Activated CD4-positive, alpha-beta T cell treated with anti-CD3 and anti-CD28 coated beads, Interleukin-2, amount 10 ng/mL, durations not matched to agents 7 days and 5 days (primary cell): ENCODE results near the gene HOMER1. TPM values are rescaled to one million over a fixed set of nuclear protein-coding genes. Genes with fewer than 3 reads are reported as not detected.
"Not testable (repeated sequence)": the region's sequence is repeated elsewhere in the genome, so short reads cannot be mapped to it uniquely, and the experiment has no call there.

ENCODE experiments used
- CTCF ChIA-PET: fragments of 350-600 bp; sonication (Branson Sonifier 250); formaldehyde crosslinking; loops from one replicate; lab custom pipeline; 2021; ENCODE audit warnings: antibody characterized with exemption; lab: Charles Lee
- POLR2A ChIA-PET: fragments of 350-600 bp; sonication (Branson Sonifier 250); formaldehyde crosslinking; loops from one replicate; lab custom pipeline; 2021; ENCODE audit warnings: antibody characterized with exemption; lab: Charles Lee
- DNase-seq: peaks from one replicate; pipeline ENCODE4 v3.0.0-alpha.2; 2020
- H3K27ac Mint-ChIP-seq: one replicate; pipeline ENCODE4 v1.8.0; 2021; ENCODE audit warnings: mild to moderate bottlenecking, moderate library complexity, mixed read lengths
- H3K27me3 Mint-ChIP-seq: one replicate; pipeline ENCODE4 v1.8.0; 2021; ENCODE audit warnings: mixed read lengths
- H3K36me3 Mint-ChIP-seq: one replicate; pipeline ENCODE4 v1.8.0; 2021; ENCODE audit warnings: low read depth, mixed read lengths
- H3K4me1 Mint-ChIP-seq: one replicate; pipeline ENCODE4 v1.8.0; 2021; ENCODE audit warnings: mixed read lengths
- H3K4me3 Mint-ChIP-seq: one replicate; pipeline ENCODE4 v1.8.0; 2021; ENCODE audit warnings: mild to moderate bottlenecking, moderate library complexity, mixed read lengths
- H3K9me3 Mint-ChIP-seq: one replicate; pipeline ENCODE4 v1.8.0; 2021; ENCODE audit warnings: mixed read lengths
- total RNA-seq, 2 experiments: library from RNA; stranded (reverse); gene quantifications; one replicate each; pipeline ENCODE4 v1.2.3, GENCODE V29; 2021

The HOMER1 gene
- total RNA-seq, 2 experiments from 2014 or later: 1.9 to 2.6 TPM

- Mint-ChIP-seq H3K4me3 (no peak overlapping the region), H3K27ac (no peak overlapping the region), H3K9me3 (no peaks in the 10 kb centered on the region), H3K4me1 (no peaks in the 10 kb centered on the region), H3K27me3 (no peaks in the 10 kb centered on the region), H3K36me3 (no peaks in the 10 kb centered on the region)
- ChIA-PET CTCF (interaction anchor here (0.7 kb wide), 1 partner anchor 84 kb away, joined by 3 read pairs; no protein-coding TSS in a partner anchor), POLR2A (no interaction called here)
- DNase-seq: no peak
Measured at GRCh38 chr5:79392776-79393175, 121.2 kb downstream of the HOMER1 start.

- peaks cover 4% of the 10 kb centered on the region for H3K36me3 Mint-ChIP-seq
- POLR2A ChIA-PET: no interaction called here
- DNase-seq: no peak
- H3K27ac Mint-ChIP-seq: no peak overlapping the region
- peaks cover 15% of the 10 kb centered on the region for H3K9me3 Mint-ChIP-seq
- no peak overlapping the region for H3K4me3 Mint-ChIP-seq
- CTCF ChIA-PET: no interaction called here
- H3K27me3 Mint-ChIP-seq: no peaks in the 10 kb centered on the region
- no peaks in the 10 kb centered on the region for H3K4me1 Mint-ChIP-seq
Measured at GRCh38 chr5:79386679-79387078, 127.3 kb downstream of the HOMER1 start.

GRCh38 chr5:79385126-79385525, 128.8 kb downstream of the HOMER1 start:
- CTCF ChIA-PET, H3K4me1 Mint-ChIP-seq, POLR2A ChIA-PET, H3K27me3 Mint-ChIP-seq, H3K27ac Mint-ChIP-seq, DNase-seq, H3K4me3 Mint-ChIP-seq, H3K36me3 Mint-ChIP-seq: not testable (repeated sequence)
- H3K9me3 Mint-ChIP-seq: peaks cover 20% of the 10 kb centered on the region

- no peak for DNase-seq
- CTCF ChIA-PET: interaction anchor here (0.6 kb wide), 1 partner anchor 201 kb away, joined by 3 read pairs; no protein-coding TSS in a partner anchor
- no peak overlapping the region for H3K4me3 Mint-ChIP-seq
- H3K9me3 Mint-ChIP-seq: peaks cover 24% of the 10 kb centered on the region
- H3K4me1 Mint-ChIP-seq: no peaks in the 10 kb centered on the region
- H3K27ac Mint-ChIP-seq: no peak overlapping the region
- no peaks in the 10 kb centered on the region for H3K27me3 Mint-ChIP-seq
- H3K36me3 Mint-ChIP-seq: peaks cover 7% of the 10 kb centered on the region
- POLR2A ChIA-PET: no interaction called here
Measured at GRCh38 chr5:79378510-79379186, 135.3 kb downstream of the HOMER1 start.

GRCh38 chr5:79357398-79357797, 156.5 kb downstream of the HOMER1 start:
- Mint-ChIP-seq H3K27ac (no peak overlapping the region), H3K27me3 (peaks cover 6% of the 10 kb centered on the region), H3K4me3 (no peak overlapping the region), H3K9me3 (peaks cover 1% of the 10 kb centered on the region), H3K4me1 (no peaks in the 10 kb centered on the region), H3K36me3 (no peaks in the 10 kb centered on the region)
- CTCF ChIA-PET: interaction anchor here (1.4 kb wide), 1 partner anchor 11 kb away, joined by 3 read pairs; no protein-coding TSS in a partner anchor
- POLR2A ChIA-PET: no interaction called here
- DNase-seq: no peak

GRCh38 chr5:79349881-79350280, 164.1 kb downstream of the HOMER1 start:
- POLR2A ChIA-PET: no interaction called here
- Mint-ChIP-seq H3K4me1 (no peaks in the 10 kb centered on the region), H3K27me3 (no peaks in the 10 kb centered on the region), H3K36me3 (no peaks in the 10 kb centered on the region), H3K4me3 (no peak overlapping the region), H3K27ac (no peak overlapping the region), H3K9me3 (no peaks in the 10 kb centered on the region)
- CTCF ChIA-PET: no interaction called here
- no peak for DNase-seq

- no peaks in the 10 kb centered on the region for H3K36me3 Mint-ChIP-seq
- no peaks in the 10 kb centered on the region for H3K27me3 Mint-ChIP-seq
- ChIA-PET CTCF (no interaction called here), POLR2A (no interaction called here)
- H3K4me3 Mint-ChIP-seq: no peak overlapping the region
- H3K27ac Mint-ChIP-seq: no peak overlapping the region
- H3K9me3 Mint-ChIP-seq: no peaks in the 10 kb centered on the region
- H3K4me1 Mint-ChIP-seq: no peaks in the 10 kb centered on the region
- DNase-seq: no peak
Measured at GRCh38 chr5:79349047-79349446, 164.9 kb downstream of the HOMER1 start.

GRCh38 chr5:79346420-79346824, 167.5 kb downstream of the HOMER1 start:
- CTCF ChIA-PET: no interaction called here

GRCh38 chr5:79333852-79334557, 179.9 kb downstream of the HOMER1 start:
- Mint-ChIP-seq H3K4me3 (no peak overlapping the region), H3K27ac (no peak overlapping the region), H3K27me3 (peaks cover 19% of the 10 kb centered on the region), H3K4me1 (no peaks in the 10 kb centered on the region), H3K36me3 (no peaks in the 10 kb centered on the region), H3K9me3 (no peaks in the 10 kb centered on the region)
- ChIA-PET POLR2A (no interaction called here), CTCF (interaction anchor here (0.5 kb wide), 1 partner anchor 973 kb away, joined by 3 read pairs; no protein-coding TSS in a partner anchor)
- DNase-seq: no peak

More at GRCh38 chr5:79346420-79346824, 167.5 kb downstream of the HOMER1 start:
- Mint-ChIP-seq H3K4me3 (no peak overlapping the region), H3K9me3 (no peaks in the 10 kb centered on the region), H3K4me1 (no peaks in the 10 kb centered on the region), H3K27ac (no peak overlapping the region), H3K27me3 (no peaks in the 10 kb centered on the region), H3K36me3 (no peaks in the 10 kb centered on the region)
- POLR2A ChIA-PET: no interaction called here
- no peak for DNase-seq

GRCh38 chr5:79330071-79330470, 183.9 kb downstream of the HOMER1 start:
- CTCF ChIA-PET: no interaction called here
- POLR2A ChIA-PET: no interaction called here

GRCh38 chr5:79329453-79329852, 184.5 kb downstream of the HOMER1 start:
- Mint-ChIP-seq H3K27ac (no peak overlapping the region), H3K9me3 (no peaks in the 10 kb centered on the region), H3K4me3 (no peak overlapping the region), H3K4me1 (no peaks in the 10 kb centered on the region), H3K36me3 (no peaks in the 10 kb centered on the region), H3K27me3 (peaks cover 2% of the 10 kb centered on the region)
- ChIA-PET POLR2A (no interaction called here), CTCF (no interaction called here)
- DNase-seq: no peak

More at GRCh38 chr5:79330071-79330470, 183.9 kb downstream of the HOMER1 start:
- Mint-ChIP-seq H3K4me1 (no peaks in the 10 kb centered on the region), H3K27me3 (peaks cover 2% of the 10 kb centered on the region), H3K27ac (no peak overlapping the region), H3K9me3 (no peaks in the 10 kb centered on the region), H3K4me3 (no peak overlapping the region), H3K36me3 (no peaks in the 10 kb centered on the region)
- DNase-seq: no peak
